GM23248 (cell line): ENCODE measurements around the gene GRID2. TPM values are rescaled to one million over a fixed set of nuclear protein-coding genes. Genes with fewer than 3 reads are reported as not detected.
A peak's percentile ranks its signal among the peaks of the same experiment; 100 is the strongest.

Experiments used
- DNase-seq: peaks from one replicate; pipeline ENCODE4 v3.0.0-alpha.2; 2015
- H2AFZ ChIP-seq: fragments of 200-600 bp; sonication (generic); 2 replicates; pipeline ENCODE4 v1.6.1; 2016; ENCODE audit warnings: antibody characterized with exemption
- H3F3A ChIP-seq: fragments of 200-600 bp; sonication (generic); 2 replicates; pipeline ENCODE4 v1.6.1; 2016; ENCODE audit warnings: mild to moderate bottlenecking, antibody characterized with exemption, mixed run types; ENCODE audit not compliant: insufficient read depth
- H3K27ac ChIP-seq: fragments of 200-600 bp; sonication (generic); 2 replicates; pipeline ENCODE4 v1.5.1; 2016; ENCODE audit warnings: mild to moderate bottlenecking
- H3K27me3 ChIP-seq: fragments of 200-600 bp; sonication (generic); replicated peaks from 2 replicates; pipeline ENCODE4 v1.6.1; 2016; ENCODE audit warnings: mild to moderate bottlenecking; ENCODE audit not compliant: insufficient read depth
- H3K36me3 ChIP-seq: fragments of 200-600 bp; sonication (generic); 2 replicates; pipeline ENCODE4 v1.6.1; 2016; ENCODE audit warnings: low read depth, mild to moderate bottlenecking
- H3K4me1 ChIP-seq: fragments of 200-600 bp; sonication (generic); 2 replicates; pipeline ENCODE4 v1.6.1; 2016; ENCODE audit warnings: mild to moderate bottlenecking; ENCODE audit not compliant: insufficient read depth
- H3K4me2 ChIP-seq: fragments of 200-600 bp; sonication (generic); one replicate; pipeline ENCODE4 v1.6.1; 2016; ENCODE audit warnings: mild to moderate bottlenecking; ENCODE audit not compliant: unreplicated experiment
- H3K4me3 ChIP-seq: fragments of 200-600 bp; sonication (generic); 2 replicates; pipeline ENCODE4 v1.5.1; 2016; ENCODE audit warnings: mild to moderate bottlenecking
- H3K79me2 ChIP-seq: fragments of 200-600 bp; sonication (generic); 2 replicates; pipeline ENCODE4 v1.6.1; 2016; ENCODE audit warnings: mild to moderate bottlenecking; ENCODE audit not compliant: insufficient read depth
- H3K9ac ChIP-seq: fragments of 200-600 bp; sonication (generic); 2 replicates; pipeline ENCODE4 v1.6.1; 2016; ENCODE audit warnings: mild to moderate bottlenecking
- H3K9me2 ChIP-seq: fragments of 200-600 bp; sonication (generic); 2 replicates; pipeline ENCODE4 v1.6.1; 2016; ENCODE audit warnings: mixed run types, mild to moderate bottlenecking, moderate library complexity; ENCODE audit not compliant: insufficient read depth
- H3K9me3 ChIP-seq: fragments of 200-600 bp; sonication (generic); one replicate; pipeline ENCODE4 v1.6.1; 2017; ENCODE audit warnings: low read depth
- H4K20me1 ChIP-seq: fragments of 200-600 bp; sonication (generic); 2 replicates; pipeline ENCODE4 v1.6.0; 2016; ENCODE audit not compliant: insufficient read depth
- EZH2 ChIP-seq: fragments of 200-600 bp; sonication (generic); IDR thresholded peaks from 2 replicates; pipeline ENCODE4 v1.6.1; 2018; ENCODE audit warnings: antibody characterized with exemption, mild to moderate bottlenecking; ENCODE audit not compliant: insufficient read depth, poor library complexity, severe bottlenecking
- EZH2phosphoT487 ChIP-seq: fragments of 200-600 bp; sonication (generic); IDR thresholded peaks from 2 replicates; pipeline ENCODE4 v1.6.1; 2018; ENCODE audit warnings: antibody characterized with exemption, moderate library complexity, mild to moderate bottlenecking, low read depth; ENCODE audit not compliant: insufficient read depth
- WGBS, 2 experiments: methylation state at CpG; one replicate each; pipeline ENCODE4 v1.1.6; 2015 to 2017; ENCODE audit warnings: low lambda C conversion rate in 2 of 2, low coverage in 1 of 2; ENCODE audit errors: missing lambda C conversion rate in 2 of 2; 5-methylcytosine and 5-hydroxymethylcytosine counted together
- in situ Hi-C: fragments of 300-500 bp; cut with MboI; formaldehyde crosslinking; loops from 2 replicates; pipeline ENCODE4 v1.15.0; 2020
- polyA plus RNA-seq: library from polyadenylated mRNA; unstranded; fragments of >200 nt; fragmentation: Nextera tagmentation; extraction: Ambion mirVana; gene quantifications from 2 replicates; pipeline ENCODE4 v1.2.1, GENCODE V29; 2016
- total RNA-seq: library from RNA; depleted of rRNA; stranded (reverse); fragments of >200 nt; shearing (Covaris generic); gene quantifications from 2 replicates; pipeline ENCODE4 v1.2.3, GENCODE V29; 2014

The GRID2 gene
- total and polyA plus RNA-seq, 2 experiments from 2014 or later: not detected

GRCh38 chr4:93373893-93374860, 1070.4 kb downstream of the GRID2 start:
- H3K9ac ChIP-seq: no peak overlapping the region
- H3F3A ChIP-seq: no peaks in the 10 kb centered on the region
- H3K9me3 ChIP-seq: no peaks in the 10 kb centered on the region
- no peak overlapping the region for H3K4me3 ChIP-seq
- in situ Hi-C loops: no loop called here
- TF ChIP-seq EZH2 (no peak), EZH2phosphoT487 (no peak)
- H3K9me2 ChIP-seq: no peaks in the 10 kb centered on the region
- H4K20me1 ChIP-seq: no peaks in the 10 kb centered on the region
- no peaks in the 10 kb centered on the region for H3K79me2 ChIP-seq
- H3K36me3 ChIP-seq: no peaks in the 10 kb centered on the region
- no peak overlapping the region for H3K4me2 ChIP-seq
- H3K4me1 ChIP-seq: no peaks in the 10 kb centered on the region
- no peak for DNase-seq
- H3K27me3 ChIP-seq: no peaks in the 10 kb centered on the region
- no peak overlapping the region for H2AFZ ChIP-seq
- WGBS, 2 experiments: 33 to 48% methylated on average over 4 of the region's 4 CpGs
- H3K27ac ChIP-seq: no peak overlapping the region

GRCh38 chr4:93384241-93384640, 1080.5 kb downstream of the GRID2 start:
- no peaks in the 10 kb centered on the region for H3K27me3 ChIP-seq
- WGBS, 2 experiments: 62 to 74% methylated on average over 2 of the region's 2 CpGs
- H2AFZ ChIP-seq: no peak overlapping the region
- H3K4me2 ChIP-seq: no peak overlapping the region
- no peaks in the 10 kb centered on the region for H3K79me2 ChIP-seq
- no peaks in the 10 kb centered on the region for H3K9me2 ChIP-seq
- DNase-seq: no peak
- H3K4me3 ChIP-seq: no peak overlapping the region
- no peak overlapping the region for H3K9ac ChIP-seq
- no peak overlapping the region for H3K27ac ChIP-seq
- H3F3A ChIP-seq: no peaks in the 10 kb centered on the region
- in situ Hi-C loops: no loop called here
- TF ChIP-seq EZH2phosphoT487: no peak
- TF ChIP-seq EZH2: no peak
- H4K20me1 ChIP-seq: no peaks in the 10 kb centered on the region
- no peaks in the 10 kb centered on the region for H3K4me1 ChIP-seq
- H3K36me3 ChIP-seq: no peaks in the 10 kb centered on the region
- no peaks in the 10 kb centered on the region for H3K9me3 ChIP-seq

GRCh38 chr4:93384887-93385286, 1081.1 kb downstream of the GRID2 start:
- WGBS, 2 experiments: 12 to 32% methylated on average over 2 of the region's 2 CpGs
- Histone ChIP-seq H2AFZ (no peak overlapping the region), H3F3A (no peaks in the 10 kb centered on the region), H3K27ac (no peak overlapping the region), H3K4me3 (no peak overlapping the region), H3K9me2 (no peaks in the 10 kb centered on the region), H3K27me3 (no peaks in the 10 kb centered on the region), H4K20me1 (no peaks in the 10 kb centered on the region), H3K9ac (no peak overlapping the region), H3K4me2 (no peak overlapping the region), H3K9me3 (no peaks in the 10 kb centered on the region), H3K36me3 (no peaks in the 10 kb centered on the region), H3K79me2 (no peaks in the 10 kb centered on the region), H3K4me1 (no peaks in the 10 kb centered on the region)
- in situ Hi-C loops: no loop called here
- TF ChIP-seq EZH2 (no peak), EZH2phosphoT487 (no peak)
- no peak for DNase-seq

GRCh38 chr4:93394545-93395081, 1090.8 kb downstream of the GRID2 start:
- Histone ChIP-seq H3F3A (no peaks in the 10 kb centered on the region), H3K36me3 (no peaks in the 10 kb centered on the region), H3K27me3 (no peaks in the 10 kb centered on the region), H2AFZ (no peak overlapping the region), H3K9me2 (no peaks in the 10 kb centered on the region), H4K20me1 (no peaks in the 10 kb centered on the region), H3K4me2 (no peak overlapping the region), H3K4me1 (peaks cover 16% of the 10 kb centered on the region), H3K27ac (no peak overlapping the region), H3K9me3 (no peaks in the 10 kb centered on the region), H3K79me2 (no peaks in the 10 kb centered on the region), H3K9ac (no peak overlapping the region), H3K4me3 (no peak overlapping the region)
- WGBS, 2 experiments: 0 to 5% methylated on average over 2 of the region's 2 CpGs
- DNase-seq: peak; percentile 40
- TF ChIP-seq EZH2phosphoT487 (no peak), EZH2 (no peak)
- in situ Hi-C loops: no loop called here
